PC-9 (cell line): ENCODE results near the gene CHI3L1.

ENCODE experiments used
- CTCF ChIP-seq: fragments of 200-600 bp; sonication (generic); conservative IDR thresholded peaks from 2 replicates; pipeline ENCODE4 v1.6.1; 2017; ENCODE audit warnings: mixed run types, antibody characterized with exemption, mild to moderate bottlenecking, moderate library complexity
- EZH2 ChIP-seq: fragments of 200-600 bp; sonication (generic); IDR thresholded peaks from 2 replicates; pipeline ENCODE4 v1.8.0; 2017; ENCODE audit warnings: antibody characterized with exemption, low read depth

GRCh38 chr1:203214871-203215270 lies 28.4 kb upstream of the CHI3L1 start:
- no peak for TF ChIP-seq CTCF
- TF ChIP-seq EZH2: no peak
